Stimulated activated CD8-positive, alpha-beta memory T cell treated with anti-CD3 and anti-CD28 coated beads, Interleukin-12 subunit alpha, Interleukin-12 subunit beta, amount 100 ng/mL, for 1 hour (primary cell): Measurements from ENCODE around the gene STT3A.

Experiments used
- DNase-seq: peaks from one replicate; pipeline ENCODE4 v3.0.0-alpha.2; 2020; ENCODE audit warnings: low read depth

STT3A gene

DNA sequence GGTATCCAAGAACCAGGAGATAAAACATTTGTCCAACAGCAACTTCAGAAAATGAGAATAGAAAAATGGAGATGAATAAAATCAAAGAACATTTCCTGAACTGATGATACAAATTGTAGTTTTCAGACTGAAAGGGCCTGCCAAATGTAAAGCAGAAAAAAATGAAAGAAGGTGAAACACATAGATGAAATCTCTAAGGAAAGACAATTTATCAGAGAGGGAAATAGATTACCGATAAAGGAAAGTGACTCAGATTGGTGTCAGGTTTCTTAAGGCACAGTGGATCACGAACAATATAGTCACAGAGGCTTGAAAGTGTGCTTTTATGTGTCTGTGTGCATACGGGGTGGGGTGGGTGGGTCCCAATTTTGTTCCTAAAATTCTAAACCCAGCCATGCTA is 4.1 kb upstream of the STT3A start:
- DNase-seq, result no peak

DNA sequence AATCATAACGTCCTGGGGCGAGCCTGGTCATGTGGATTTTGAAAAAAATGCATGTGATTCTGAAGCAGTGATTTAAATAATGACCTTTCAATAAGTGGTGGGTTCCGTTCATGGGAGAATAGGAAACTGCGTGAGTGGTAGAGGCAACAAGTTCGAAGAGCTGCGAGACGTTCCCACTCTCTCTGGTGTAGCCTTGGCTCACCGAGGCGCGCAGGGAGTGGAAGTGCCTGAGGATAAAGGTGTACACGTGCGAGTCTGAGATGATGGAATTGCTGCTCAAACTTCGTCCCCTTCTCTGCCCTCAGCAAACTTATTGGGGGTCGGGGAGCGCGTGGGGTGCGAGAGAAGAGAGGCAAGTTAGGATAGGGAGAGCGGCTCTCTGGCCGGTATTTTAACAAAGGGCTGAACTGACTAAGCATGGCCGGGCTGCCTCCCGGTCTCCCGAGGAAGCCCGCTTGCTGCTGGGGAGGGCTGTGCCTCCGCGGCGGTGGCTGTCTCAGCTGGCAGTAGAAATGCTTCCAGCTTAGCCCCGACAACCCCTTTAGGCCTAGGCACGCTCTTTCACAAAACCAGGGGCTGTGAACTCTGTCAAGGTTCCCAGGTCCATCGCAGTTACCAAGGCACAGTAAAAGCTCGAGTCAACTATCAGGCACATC is 875 bp upstream of the STT3A start:
- no peak for DNase-seq

DNA sequence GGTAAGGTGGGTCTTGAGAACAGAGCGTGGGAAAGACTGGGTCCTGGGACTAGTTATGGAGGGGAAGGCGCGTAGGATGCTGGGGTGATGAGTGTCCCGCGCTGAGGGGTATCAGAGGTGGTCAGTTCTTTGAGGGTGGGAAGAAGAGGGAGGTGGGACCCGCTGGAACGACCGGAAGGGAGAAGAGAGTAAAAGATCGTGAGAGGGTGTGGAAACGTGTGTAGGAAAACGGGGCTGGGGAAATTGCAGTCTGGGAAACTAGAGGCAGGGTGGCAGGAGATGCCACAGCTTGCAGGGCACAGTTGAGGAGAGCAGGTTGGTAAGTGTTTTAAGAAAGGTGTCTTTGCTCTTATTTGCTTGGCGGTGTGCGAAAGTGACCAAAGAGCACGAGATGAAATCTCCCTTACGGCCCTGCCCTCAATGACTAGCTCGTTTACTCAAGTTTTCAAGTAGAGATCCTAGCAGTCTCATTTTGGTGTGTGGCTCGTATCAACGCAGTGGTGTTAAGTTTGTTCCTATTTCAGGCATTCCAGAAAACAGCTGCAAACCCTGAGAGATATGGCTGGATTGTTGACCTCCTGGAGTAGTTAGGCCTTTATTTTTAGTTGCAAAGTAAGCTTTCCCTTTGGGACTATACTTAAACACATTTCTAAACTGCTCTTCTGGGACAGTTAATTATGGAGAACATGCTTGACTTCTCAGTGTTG is 615 bp downstream of the STT3A start:
- DNase-seq, result no peak

DNA sequence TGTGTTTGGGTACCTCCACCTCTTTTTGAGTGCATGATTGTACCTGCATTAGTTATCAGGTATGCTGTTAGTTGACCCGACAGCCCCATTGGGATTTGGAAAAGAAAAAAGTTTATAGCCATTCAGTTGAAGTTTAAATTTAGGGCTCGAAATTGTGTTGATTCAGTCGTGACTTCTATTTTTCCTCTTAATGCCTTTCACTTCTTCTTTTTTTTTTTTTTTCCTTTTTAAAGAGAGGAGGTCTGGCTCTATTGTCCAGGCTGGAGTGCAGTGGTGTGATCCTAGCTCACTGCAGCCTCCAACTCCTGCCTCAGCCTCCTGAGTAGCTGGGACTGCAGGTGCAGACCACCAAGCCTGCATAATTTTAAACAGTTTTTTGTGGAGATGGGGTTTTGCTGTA is 2.3 kb downstream of the STT3A start:
- no peak for DNase-seq

DNA sequence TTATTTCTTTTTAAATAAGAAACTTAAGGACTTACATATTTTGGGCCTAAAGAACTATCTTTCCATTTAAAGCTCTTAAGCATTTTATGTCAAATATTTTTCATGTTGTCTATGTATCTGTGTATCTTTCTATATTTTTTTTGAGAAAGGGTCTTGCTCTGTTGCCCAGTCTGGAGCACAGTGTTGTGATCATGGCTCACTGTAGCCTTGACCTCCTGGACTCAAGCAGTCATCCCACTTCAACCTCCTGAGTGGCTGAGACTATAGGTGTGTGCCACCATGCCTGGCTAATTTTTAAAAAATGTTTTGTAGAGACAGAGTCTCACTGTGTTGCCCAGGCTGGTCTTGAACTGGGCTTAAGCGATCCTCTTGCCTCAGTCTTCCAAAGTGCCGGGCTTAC is 8.0 kb downstream of the STT3A start:
- no peak for DNase-seq

DNA sequence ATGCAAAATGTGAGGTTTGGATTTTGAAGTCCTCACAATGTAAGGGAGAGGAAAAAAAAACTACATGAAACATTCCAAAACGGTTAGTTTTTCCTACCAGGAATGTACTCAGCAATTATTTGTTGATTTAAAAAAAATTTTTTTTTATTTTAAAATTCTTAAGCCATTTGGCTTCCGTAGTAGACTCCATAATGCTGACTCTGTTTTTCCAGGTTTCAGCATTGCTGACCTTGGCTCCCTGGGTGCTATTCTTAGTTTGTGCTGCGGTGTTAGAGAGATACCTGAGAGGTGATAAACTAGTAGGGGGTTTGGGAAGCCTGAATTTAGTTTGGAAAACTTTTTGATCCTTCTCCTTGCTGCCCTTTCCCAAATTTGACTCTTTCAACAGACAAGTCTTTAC is 10.6 kb downstream of the STT3A start:
- no peak for DNase-seq

DNA sequence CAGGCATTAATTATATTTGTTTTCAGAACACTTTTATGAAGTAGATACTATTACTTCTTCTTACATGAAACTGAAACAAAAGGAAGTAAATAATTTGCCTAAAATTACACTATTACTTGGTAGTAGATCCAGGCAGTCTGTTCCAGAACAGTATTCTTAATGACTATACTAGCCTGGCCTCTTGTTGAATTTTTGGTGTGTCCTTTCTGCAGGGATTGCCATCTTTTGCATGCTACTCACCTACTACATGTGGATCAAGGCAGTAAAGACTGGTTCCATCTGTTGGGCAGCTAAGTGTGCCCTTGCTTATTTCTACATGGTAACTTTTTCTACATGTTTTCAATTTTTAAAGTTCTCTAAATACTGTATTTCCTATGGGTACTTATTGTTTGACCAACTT is 12.8 kb downstream of the STT3A start:
- no peak for DNase-seq

DNA sequence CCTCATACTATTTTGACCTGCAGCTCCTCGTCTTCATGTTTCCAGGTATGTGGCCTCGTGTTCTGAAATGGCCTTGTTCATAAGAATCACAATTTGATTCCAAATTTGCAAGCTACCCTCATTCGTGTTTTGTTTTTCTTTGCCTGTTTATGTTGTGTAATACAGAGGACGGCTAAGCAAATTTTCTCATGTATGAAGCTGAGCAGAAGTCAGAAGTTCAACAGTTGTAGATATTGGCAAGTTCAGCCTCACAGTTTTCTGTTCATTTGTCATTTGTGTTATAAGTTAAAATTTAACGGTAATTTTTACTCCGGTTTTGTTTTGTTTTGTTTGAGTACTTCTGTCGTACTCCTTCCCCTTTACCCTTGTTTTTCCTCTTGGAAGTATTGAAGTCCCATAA is 16.9 kb downstream of the STT3A start:
- no peak for DNase-seq

DNA sequence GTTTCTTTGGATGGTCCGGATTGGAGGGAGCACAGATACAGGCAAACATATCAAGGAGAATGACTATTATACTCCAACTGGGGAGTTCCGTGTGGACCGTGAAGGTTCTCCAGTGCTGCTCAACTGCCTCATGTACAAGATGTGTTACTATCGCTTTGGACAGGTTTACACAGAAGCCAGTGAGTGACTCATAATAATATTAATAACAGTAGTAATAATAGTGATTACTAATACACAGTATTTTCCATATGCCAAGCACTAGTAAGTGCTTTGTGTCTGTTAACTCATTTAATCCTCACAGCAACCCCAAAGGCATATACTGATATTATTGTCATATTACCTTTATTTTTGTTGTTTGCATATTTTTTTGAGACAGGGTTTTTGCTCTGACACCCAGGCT is 25.7 kb downstream of the STT3A start:
- no peak for DNase-seq

DNA sequence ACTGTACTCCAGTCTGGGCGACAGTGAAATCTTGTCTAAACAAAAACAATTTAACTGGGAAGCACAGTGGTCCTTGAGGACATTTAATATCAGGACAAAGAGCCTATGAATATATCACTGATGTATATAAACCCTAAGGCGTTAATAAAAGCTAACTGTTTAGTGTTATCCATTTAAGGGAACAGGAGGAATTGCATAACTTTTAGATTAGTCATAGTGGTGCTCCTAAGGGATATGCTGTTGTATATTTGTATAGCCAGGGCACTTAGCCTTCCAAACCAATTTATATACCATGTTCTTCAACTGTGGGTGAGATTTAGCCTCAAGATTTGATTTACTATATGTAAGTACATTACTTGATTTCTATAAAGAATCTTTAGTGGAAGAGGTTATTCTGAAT is 29.3 kb downstream of the STT3A start:
- no peak for DNase-seq

DNA sequence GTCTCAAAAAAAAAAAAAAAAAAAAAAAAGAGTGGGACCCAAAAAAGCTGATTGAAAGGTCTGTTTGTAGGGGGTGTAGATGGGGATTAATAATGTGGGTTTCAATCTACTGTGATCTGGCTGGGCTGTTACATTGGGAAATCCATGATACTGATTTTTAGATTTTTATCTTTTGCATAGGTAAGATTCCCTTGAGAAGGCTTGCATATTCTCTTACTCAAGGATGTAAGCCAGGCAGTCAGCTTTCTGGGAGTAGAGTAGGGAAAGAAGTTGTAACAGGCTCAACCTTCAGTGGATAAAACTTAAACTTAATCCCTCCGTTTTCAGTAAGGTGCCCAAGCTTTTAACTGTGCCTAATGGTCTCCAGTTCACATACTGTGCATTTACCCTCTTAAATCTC is 30.4 kb downstream of the STT3A start:
- no peak for DNase-seq

DNA sequence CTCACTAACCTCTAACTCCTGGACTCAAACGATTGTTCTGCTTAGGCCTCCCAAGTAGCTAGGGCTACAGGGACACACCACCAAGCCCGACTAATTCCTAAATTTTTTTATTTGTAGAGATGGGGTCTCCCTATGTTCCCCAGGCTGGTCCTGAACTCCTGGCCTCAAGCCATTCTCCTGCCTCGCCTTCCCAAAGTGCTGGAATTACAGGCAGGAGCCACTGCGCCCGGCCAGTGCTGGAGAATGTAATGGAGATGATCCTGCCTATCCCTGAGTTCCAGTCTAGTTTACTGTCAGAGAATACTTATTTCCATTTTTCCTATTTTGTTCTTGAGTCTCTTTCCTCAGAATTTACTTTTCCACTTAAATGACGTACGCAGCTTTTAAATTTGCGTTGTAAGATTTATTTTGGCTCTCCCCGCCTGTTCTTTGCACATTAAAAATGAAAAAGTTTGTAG is 32.1 kb downstream of the STT3A start, which contains the start of gene CHEK1:
Gene CHEK1 (plus strand): TSS at position 408 of the 458 bp plus-strand sequence. CDS start 1,606 bp downstream, outside the sequence.
- no peak for DNase-seq

DNA sequence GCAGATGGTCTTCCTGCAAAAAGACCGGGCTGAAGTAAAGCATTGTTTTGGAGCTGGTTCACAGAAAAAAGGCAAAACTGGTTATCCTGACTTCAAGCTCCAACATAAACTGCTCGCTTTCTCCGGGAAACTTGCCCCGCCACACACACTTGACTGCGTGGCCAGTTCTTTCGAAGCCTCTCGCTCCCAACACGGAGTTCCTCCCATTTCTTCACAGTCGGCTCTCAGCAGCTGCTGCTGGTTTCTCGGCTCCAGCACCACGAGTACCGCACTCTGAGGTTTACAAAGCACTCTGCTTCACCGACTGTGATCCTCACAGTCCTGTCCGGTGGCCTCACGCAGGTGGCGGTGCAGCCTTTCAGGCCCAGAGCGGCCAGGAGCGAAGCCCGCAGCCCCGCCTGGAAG is 32.6 kb downstream of the STT3A start:
- DNase-seq, result no peak

DNA sequence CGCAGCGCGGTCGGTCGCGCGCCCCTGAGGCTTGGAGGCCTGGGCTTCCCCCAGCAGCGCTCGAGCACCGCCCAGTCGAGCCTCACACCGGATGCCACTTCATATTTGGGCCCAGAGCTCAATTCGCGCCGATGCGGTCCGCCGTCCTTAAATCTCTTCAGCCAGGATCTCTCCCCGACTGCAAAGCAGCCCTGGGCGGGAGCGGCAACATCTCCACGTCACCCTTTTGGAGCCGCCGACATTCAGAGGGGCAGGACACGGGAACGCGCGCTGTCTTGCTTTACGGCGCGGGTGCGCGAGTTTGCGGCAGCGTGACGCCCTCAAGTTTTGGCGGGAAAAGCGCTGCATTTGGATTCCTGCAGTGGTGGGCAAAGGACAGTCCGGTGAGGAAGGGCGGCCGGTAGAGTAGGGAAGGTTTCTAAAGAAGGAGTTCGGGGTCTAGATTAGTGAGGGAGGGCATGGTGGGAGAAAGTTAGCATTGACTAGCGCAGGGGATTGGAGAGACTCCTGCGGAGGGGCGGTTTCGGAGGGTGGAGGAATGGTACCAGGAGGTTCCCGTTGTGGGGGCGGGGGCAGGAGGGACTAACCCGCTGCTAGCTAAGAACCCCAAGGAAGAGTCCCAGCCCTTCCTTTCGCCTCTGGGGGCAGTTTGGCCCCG is 33.1 kb downstream of the STT3A start:
- DNase-seq, result peak; percentile 76

DNA sequence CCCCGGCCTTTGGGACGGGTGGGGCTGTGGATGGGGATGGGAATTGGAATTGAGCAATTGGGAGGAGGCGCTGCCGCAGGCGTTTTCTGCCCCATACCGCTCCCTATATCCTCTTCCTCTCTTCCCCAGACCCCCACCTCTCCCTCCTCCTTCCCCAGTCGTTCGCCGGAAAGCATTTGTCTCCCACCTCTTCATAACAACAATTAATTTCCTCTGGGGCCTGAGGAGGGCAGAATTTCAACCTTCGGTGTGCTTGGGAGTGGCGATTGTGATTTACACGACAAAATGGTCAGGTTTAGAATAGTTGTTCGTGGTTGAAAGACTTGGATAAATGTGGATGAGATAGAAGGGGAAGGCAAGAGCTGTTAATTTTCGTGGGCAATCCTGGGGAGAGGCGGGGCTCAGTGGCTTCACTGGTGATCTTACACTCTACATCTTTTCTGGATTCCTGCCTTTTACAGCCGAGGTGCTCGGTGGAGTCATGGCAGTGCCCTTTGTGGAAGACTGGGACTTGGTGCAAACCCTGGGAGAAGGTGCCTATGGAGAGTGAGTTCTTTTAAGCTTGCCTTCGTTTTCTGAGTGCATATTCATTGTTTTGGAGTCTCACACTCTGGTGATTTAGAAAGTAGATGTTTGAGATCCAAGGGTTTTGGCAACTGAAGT is 33.8 kb downstream of the STT3A start:
- DNase-seq, result no peak

DNA sequence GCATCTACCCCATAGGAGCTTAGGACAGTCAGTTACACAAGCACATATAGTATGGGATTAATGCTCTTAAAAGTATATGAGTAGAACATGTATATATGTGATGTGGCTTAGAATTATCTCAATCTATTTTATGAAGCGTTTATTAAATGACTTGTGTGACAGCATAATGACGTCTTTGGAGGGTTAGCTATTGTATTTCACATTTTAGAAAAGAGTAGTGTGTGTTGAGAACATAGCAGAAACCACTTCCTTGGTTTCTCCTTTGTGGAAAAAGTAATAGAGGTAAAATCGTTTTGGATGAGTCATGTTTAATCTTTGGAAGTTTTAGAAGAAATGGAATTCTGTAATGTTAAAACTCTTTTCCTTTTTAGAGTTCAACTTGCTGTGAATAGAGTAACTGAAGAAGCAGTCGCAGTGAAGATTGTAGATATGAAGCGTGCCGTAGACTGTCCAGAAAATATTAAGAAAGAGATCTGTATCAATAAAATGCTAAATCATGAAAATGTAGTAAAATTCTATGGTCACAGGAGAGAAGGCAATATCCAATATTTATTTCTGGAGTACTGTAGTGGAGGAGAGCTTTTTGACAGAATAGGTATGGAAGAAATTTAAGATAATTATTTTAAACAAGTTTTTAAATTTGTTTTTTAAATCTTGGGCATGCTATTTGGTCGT is 34.7 kb downstream of the STT3A start:
- no peak for DNase-seq

DNA sequence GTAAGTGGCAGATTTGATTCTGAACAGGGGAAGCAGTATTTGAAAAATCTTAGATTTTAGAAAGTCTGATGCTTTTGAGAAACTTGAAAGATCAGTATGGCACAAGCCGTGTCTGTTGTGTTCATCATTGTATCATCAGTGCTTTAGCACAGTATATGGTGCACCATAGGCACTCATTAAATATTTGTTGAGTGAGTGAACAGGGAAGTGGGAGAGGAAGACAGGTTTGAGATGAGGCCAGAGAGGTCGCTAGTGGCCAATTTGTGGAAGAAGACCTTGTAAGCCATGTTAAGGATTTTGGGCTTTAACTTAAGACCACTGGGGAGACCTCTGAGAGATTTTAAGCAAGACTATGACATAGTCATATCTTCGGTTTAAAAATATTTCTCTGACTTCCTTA is 45.2 kb downstream of the STT3A start:
- DNase-seq, result no peak

DNA sequence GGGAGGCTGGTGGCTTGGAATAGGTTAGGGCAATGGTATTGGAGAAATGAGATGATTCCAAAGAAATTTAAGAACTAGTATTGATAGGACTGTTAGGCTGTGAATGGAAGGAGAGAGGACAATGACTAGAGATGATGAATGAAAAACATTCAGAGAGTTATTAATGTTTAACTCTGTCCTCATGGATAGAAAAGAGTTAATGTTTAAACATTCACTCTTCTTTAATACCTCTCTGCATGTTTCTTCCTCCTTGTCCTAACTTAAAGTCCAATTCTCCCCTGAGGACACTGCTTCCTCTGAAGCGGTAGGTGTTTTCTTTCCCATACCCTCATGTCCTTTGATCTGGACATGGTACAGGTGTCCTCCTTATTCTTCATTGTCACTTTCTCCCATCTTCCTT is 45.7 kb downstream of the STT3A start:
- no peak for DNase-seq

DNA sequence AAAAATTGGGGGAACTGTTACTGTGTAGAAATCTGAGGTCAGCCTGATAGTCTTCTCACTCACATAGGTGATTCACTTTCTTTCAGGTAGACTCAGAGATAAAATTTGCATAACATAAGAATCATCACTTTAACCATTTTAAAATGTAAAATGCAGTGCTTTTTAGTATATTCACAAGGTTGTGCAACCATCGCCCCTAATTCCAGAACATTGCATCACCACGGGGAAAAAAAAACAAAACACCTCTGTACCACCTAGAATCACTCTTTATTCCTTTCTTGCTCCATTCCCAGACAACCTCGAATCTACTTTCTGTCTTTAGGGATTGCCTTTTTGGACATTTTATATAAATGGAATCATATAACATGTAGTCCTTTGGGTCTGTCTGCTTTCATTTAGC is 53.2 kb downstream of the STT3A start:
- DNase-seq, result no peak

DNA sequence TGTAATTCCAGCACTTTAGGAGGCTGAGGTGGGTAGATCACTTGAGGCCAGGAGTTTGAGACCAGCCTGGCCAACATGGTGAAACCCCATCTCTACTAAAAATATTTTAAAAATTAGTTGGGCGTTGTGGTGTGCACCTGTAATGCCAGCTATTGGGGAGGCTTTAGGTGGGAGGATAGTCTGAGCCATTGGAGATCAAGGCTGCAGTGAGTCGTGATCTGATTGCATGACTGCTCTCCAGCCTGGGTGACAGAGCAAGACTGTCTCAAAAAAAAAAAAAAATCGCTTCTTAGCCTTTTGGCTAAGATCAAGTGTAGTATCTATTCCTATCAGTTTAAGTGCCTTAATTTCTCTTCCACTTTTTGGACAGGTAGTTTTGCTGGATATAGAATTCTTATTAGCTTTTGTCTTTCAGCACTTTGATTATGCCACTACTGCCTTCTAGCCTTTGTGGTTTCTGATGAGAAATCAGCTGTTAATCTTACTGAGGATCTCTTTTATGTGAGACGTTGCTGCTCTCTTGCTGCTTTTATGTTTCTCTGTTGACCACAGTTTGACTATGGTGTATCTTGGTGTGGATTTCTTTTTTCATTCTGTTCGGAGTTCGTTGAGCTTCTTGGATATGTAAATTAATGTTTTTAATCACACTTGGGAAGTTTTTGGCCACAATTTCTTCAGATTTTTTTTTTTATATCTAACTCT is 57.0 kb downstream of the STT3A start:
- DNase-seq, result no peak

DNA sequence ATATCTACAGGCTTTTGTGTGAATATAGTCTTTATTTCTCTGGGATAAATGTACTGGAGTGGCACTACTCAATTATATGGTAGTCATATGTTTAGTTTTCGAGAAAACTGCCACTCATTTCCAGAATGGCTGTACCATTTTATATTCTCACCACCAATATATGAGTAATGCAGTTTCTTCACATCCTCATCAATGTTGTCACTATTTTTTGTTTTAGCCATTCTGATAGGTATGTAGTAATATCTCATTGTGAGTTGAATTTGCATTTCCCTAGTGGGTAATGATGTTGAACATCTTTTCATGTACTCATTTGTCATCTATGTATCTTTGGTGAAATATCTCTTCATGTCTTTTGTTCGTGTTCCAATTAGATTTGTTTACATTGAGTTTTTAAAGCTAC is 70.0 kb downstream of the STT3A start:
- no peak for DNase-seq

DNA sequence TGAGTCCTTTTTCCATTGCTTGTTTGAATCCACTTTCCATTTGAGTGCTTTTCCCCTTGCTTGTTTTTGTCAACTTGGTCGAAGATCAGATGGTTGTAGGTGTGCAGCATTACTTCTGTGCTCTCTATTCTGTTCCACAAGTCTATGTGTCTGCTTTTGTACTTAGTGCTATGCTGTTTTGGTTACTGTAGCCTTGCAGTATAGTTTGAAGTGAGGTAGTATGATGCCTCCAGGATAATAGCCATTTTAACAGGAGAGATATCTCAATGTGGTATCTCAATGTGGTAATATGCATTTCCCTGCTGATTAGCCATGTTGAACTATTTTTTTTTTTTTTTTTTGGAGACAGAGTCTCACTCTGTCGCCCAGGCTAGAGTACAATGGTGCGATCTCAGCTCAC is 71.3 kb downstream of the STT3A start:
- DNase-seq, result no peak
